Ovary (tissue), 10 donors: ENCODE measurements around the gene NLRP14. TPM values are rescaled to one million over a fixed set of nuclear protein-coding genes. Genes with fewer than 3 reads are reported as not detected.

Experiments
- DNase-seq, 5 donors: peaks; one replicate each; pipeline ENCODE4 v3.0.0-alpha.2; 2019 to 2020
- H3K27ac ChIP-seq, 2 donors: fragments of 200-600 bp; one replicate each; pipeline versions ENCODE4 v1.5.1 to v1.8.0; 2019 to 2022
- H3K27me3 ChIP-seq: fragments of 200-600 bp; one replicate; pipeline ENCODE4 v1.8.0; 2022
- H3K36me3 ChIP-seq: fragments of 200-600 bp; sonication (generic); one replicate; pipeline ENCODE4 v1.5.1; 2019
- H3K4me1 ChIP-seq: one replicate; pipeline ENCODE4 v1.8.1; 2013; ENCODE audit warnings: mild to moderate bottlenecking, moderate library complexity; ENCODE audit not compliant: insufficient read depth
- H3K4me3 ChIP-seq: fragments of 200-600 bp; sonication (generic); one replicate; pipeline ENCODE4 v1.5.1; 2017
- H3K9me3 ChIP-seq, 2 donors: fragments of 200-600 bp in 1 of 2; sonication (generic) in 1 of 2; one replicate each; pipeline versions ENCODE4 v1.5.1 to v1.8.1; 2013 to 2019; ENCODE audit warnings: mild to moderate bottlenecking in 1 of 2, moderate library complexity in 1 of 2
- CTCF ChIP-seq, 3 donors: fragments of 450-650 bp in 2 of 3; fragments of 200-600 bp in 1 of 3; IDR thresholded peaks; one replicate each; pipeline versions ENCODE4 v1.5.1 to v1.8.0; 2016 to 2022; ENCODE audit warnings: antibody characterized with exemption in 3 of 3, mild to moderate bottlenecking in 1 of 3
- EP300 ChIP-seq: sonication (generic); formaldehyde crosslinking; IDR thresholded peaks from one replicate; pipeline ENCODE4 v1.6.1; 2017; ENCODE audit warnings: antibody characterized with exemption
- POLR2A ChIP-seq: fragments of 450-650 bp; IDR thresholded peaks from one replicate; pipeline ENCODE4 v1.6.1; 2017; ENCODE audit warnings: antibody characterized with exemption, mild to moderate bottlenecking, moderate library complexity
- WGBS, 3 donors: extraction: QIAGEN DNeasy Blood & Tissue Kit in 1 of 3; methylation state at CpG; one replicate each; pipeline versions ENCODE4 v1.1.5 to v1.1.7; 2013 to 2017; 5-methylcytosine and 5-hydroxymethylcytosine counted together
- intact Hi-C, 4 donors: fragments of 100-400 bp; cut with DNase I; formaldehyde crosslinking; loops; one replicate each; pipeline versions ENCODE4 v1.11.0 to v1.15.1; 2022 to 2023
- long read RNA-seq, 3 donors: library from polyadenylated mRNA in 2 of 3; unstranded in 2 of 3; transcript quantifications; one replicate each; pipeline ENCODE4 v2.0.0 and lab custom pipeline, GENCODE V29; 2021 to 2026
- polyA plus RNA-seq, 2 donors: library from polyadenylated mRNA; stranded (reverse); fragments of 200-250 nt in 1 of 2; fragments of 350-450 nt in 1 of 2; fragmentation: Illumina TruSeq in 1 of 2; extraction: RNeasy Lipid Tissue Mini Kit (QIAGEN cat#74804) in 1 of 2; gene quantifications; one replicate each; pipeline ENCODE4 v1.2.3, GENCODE V29; 2013 to 2014
- total RNA-seq, 7 donors: library from RNA; depleted of rRNA in 2 of 7; stranded (reverse); fragments of >200 nt in 2 of 7; fragmentation: NEBNext Ultra II Directional in 3 of 7; extraction: Animal tissue kit (Norgen Biotek cat#: 25700) in 3 of 7; gene quantifications; one replicate each; pipeline versions ENCODE4 v1.1.0 to v1.2.4, GENCODE V29; 2016 to 2023
- donor health status: DM: no; HTN: no; CAD: no; lungs with moderate emphysema.
- donor health status: DM: no; HTN: no; CAD: no.
- donor health status: Bipolar disorder and iron deficiency.
- donor health status: DM: yes; HTN: yes; CAD: no.
- donor health status: DM: no; HTN: no; CAD: no.
- donor health status: DM: yes; HTN: yes; CAD: no.

NLRP14 gene
- total RNA-seq (under 1 TPM in 6 of 7 donors, not detected in 1; 0.10 to 0.33 (median 0.19) TPM), polyA plus RNA-seq (under 1 TPM; 0.08 to 0.15 TPM)
- long read RNA-seq, donor 1: 0 reads
- long read RNA-seq, donor 2: 0 reads
- long read RNA-seq, donor 3: 0 reads

GRCh38 chr11:7020183-7020917 lies at the start of gene NLRP14, which contains the start of gene ZNF214:
TSS of gene NLRP14 (plus strand) at chr11:7020479. CDS start at chr11:7038587, 18,108 bp downstream.
TSS of gene ZNF214 (minus strand) at chr11:7020346. CDS start at chr11:7002835, 17,511 bp downstream.
- Histone ChIP-seq H3K4me1 (peaks cover 3% of the 10 kb centered on the region), H3K27ac (peak within 1 kb of the TSS; percentile 5 to 85), H3K4me3 (peak within 1 kb of the TSS; percentile 58), H3K27me3 (no peaks in the 10 kb centered on the region), H3K9me3 (no peaks in the 10 kb centered on the region), H3K36me3 (no peaks in the 10 kb centered on the region)
- peak; percentile 94 to 97 (median 95) for DNase-seq
- TF ChIP-seq POLR2A (peak; percentile 6), EP300 (no peak)
- intact Hi-C loops: no loop called here
- WGBS, 3 donors: 1 to 2% (median 1%) methylated on average over 46 to 47 of the region's 47 CpGs

- no peak overlapping the region for H3K4me3 ChIP-seq
- no peak for TF ChIP-seq EP300
- no peak for TF ChIP-seq CTCF (IDR thresholded peaks at IDR 0.05)
- TF ChIP-seq POLR2A: no peak
- no peaks in the 10 kb centered on the region for H3K4me1 ChIP-seq
- intact Hi-C loops: no loop called here
- no peaks in the 10 kb centered on the region for H3K9me3 ChIP-seq
- H3K27me3 ChIP-seq: no peaks in the 10 kb centered on the region
- DNase-seq: no peak
- WGBS, 3 donors: 55 to 71% (median 58%) methylated on average over 2 of the region's 2 CpGs
- no peaks in the 10 kb centered on the region for H3K36me3 ChIP-seq
- H3K27ac ChIP-seq: no peak overlapping the region
Observed at GRCh38 chr11:6979365-6979764, 40.9 kb upstream of the NLRP14 start.

GRCh38 chr11:6986487-6986886 lies 33.8 kb upstream of the NLRP14 start:
- intact Hi-C loops: no loop called here
- DNase-seq: no peak
- no peaks in the 10 kb centered on the region for H3K9me3 ChIP-seq
- H3K4me1 ChIP-seq: no peaks in the 10 kb centered on the region
- no peaks in the 10 kb centered on the region for H3K36me3 ChIP-seq
- no peak overlapping the region for H3K4me3 ChIP-seq
- H3K27ac ChIP-seq: no peak overlapping the region
- no peaks in the 10 kb centered on the region for H3K27me3 ChIP-seq
- no peak for TF ChIP-seq POLR2A
- no peak for TF ChIP-seq EP300
- no peak for TF ChIP-seq CTCF (IDR thresholded peaks at IDR 0.05)
- WGBS, 3 donors: 47 to 70% (median 58%) methylated on average over 1 of the region's 1 CpG

- TF ChIP-seq CTCF (IDR thresholded peaks at IDR 0.05) (no peak), POLR2A (no peak), EP300 (no peak)
- no peaks in the 10 kb centered on the region for H3K27me3 ChIP-seq
- intact Hi-C loops: no loop called here
- H3K4me3 ChIP-seq: no peak overlapping the region
- no peak for DNase-seq
- no peaks in the 10 kb centered on the region for H3K9me3 ChIP-seq
- H3K4me1 ChIP-seq: no peaks in the 10 kb centered on the region
- no peak overlapping the region for H3K27ac ChIP-seq
- no peaks in the 10 kb centered on the region for H3K36me3 ChIP-seq
Observed at GRCh38 chr11:6988506-6988905, 31.8 kb upstream of the NLRP14 start.

GRCh38 chr11:6991227-6991626 lies 29.1 kb upstream of the NLRP14 start:
- WGBS, 3 donors: 74 to 80% (median 78%) methylated on average over 6 of the region's 6 CpGs
- H3K4me3 ChIP-seq: no peak overlapping the region
- no peaks in the 10 kb centered on the region for H3K36me3 ChIP-seq
- no peaks in the 10 kb centered on the region for H3K9me3 ChIP-seq
- TF ChIP-seq EP300 (no peak), POLR2A (no peak), CTCF (IDR thresholded peaks at IDR 0.05) (no peak)
- intact Hi-C loops: no loop called here
- H3K27ac ChIP-seq: no peak overlapping the region
- no peak for DNase-seq
- H3K4me1 ChIP-seq: no peaks in the 10 kb centered on the region
- H3K27me3 ChIP-seq: no peaks in the 10 kb centered on the region
